ENCODE data around the gene UNC5C.

The UNC5C gene

GRCh38 chr4:95457353-95457752 is 91.4 kb downstream of the UNC5C start:
- no peak for DNase-seq

- DNase-seq = no peak
Observed at GRCh38 chr4:95450294-95450693, 98.5 kb downstream of the UNC5C start.

GRCh38 chr4:95446173-95446572 is 102.6 kb downstream of the UNC5C start:
- DNase-seq = no peak

GRCh38 chr4:95445251-95445650 is 103.5 kb downstream of the UNC5C start:
- DNase-seq = no peak

- no peak for DNase-seq
Observed at GRCh38 chr4:95444812-95445211, 104.0 kb downstream of the UNC5C start.

GRCh38 chr4:95439896-95440295 is 108.9 kb downstream of the UNC5C start:
- DNase-seq = no peak

GRCh38 chr4:95439071-95439470 is 109.7 kb downstream of the UNC5C start:
- no peak for DNase-seq

- no peak for DNase-seq
Observed at GRCh38 chr4:95432466-95432865, 116.3 kb downstream of the UNC5C start.

- no peak for DNase-seq
Observed at GRCh38 chr4:95431678-95432077, 117.1 kb downstream of the UNC5C start.

- DNase-seq = no peak
Observed at GRCh38 chr4:95429416-95429815, 119.4 kb downstream of the UNC5C start.

- DNase-seq = no peak
Observed at GRCh38 chr4:95428291-95429070, 120.3 kb downstream of the UNC5C start.

GRCh38 chr4:95426455-95426854 is 122.3 kb downstream of the UNC5C start:
- no peak for DNase-seq

GRCh38 chr4:95422436-95422835 is 126.3 kb downstream of the UNC5C start:
- no peak for DNase-seq

- DNase-seq = no peak
Observed at GRCh38 chr4:95421869-95422268, 126.9 kb downstream of the UNC5C start.

GRCh38 chr4:95417531-95417930 is 131.2 kb downstream of the UNC5C start:
- DNase-seq = no peak

GRCh38 chr4:95415346-95415771 is 133.4 kb downstream of the UNC5C start:
- no peak for DNase-seq

- DNase-seq = no peak
Observed at GRCh38 chr4:95411371-95412088, 137.2 kb downstream of the UNC5C start.

- DNase-seq = no peak
Observed at GRCh38 chr4:95410387-95410977, 138.3 kb downstream of the UNC5C start.

GRCh38 chr4:95409750-95410149 is 139.0 kb downstream of the UNC5C start:
- no peak for DNase-seq

GRCh38 chr4:95409127-95409526 is 139.6 kb downstream of the UNC5C start:
- no peak for DNase-seq

GRCh38 chr4:95402299-95402698 is 146.5 kb downstream of the UNC5C start:
- no peak for DNase-seq

- no peak for DNase-seq
Observed at GRCh38 chr4:95398217-95398616, 150.6 kb downstream of the UNC5C start.

- no peak for DNase-seq
Observed at GRCh38 chr4:95394752-95395306, 153.9 kb downstream of the UNC5C start.

- no peak for DNase-seq
Observed at GRCh38 chr4:95393821-95394220, 155.0 kb downstream of the UNC5C start.
